Tibial artery (tissue), 4 donors: Measurements from ENCODE around the gene UMODL1.

ENCODE experiments used
- DNase-seq, 2 donors: peaks; one replicate each; pipeline ENCODE4 v3.0.0-alpha.2; 2019
- H3K27ac ChIP-seq, 2 donors: fragments of 200-600 bp; sonication (generic) in 1 of 2; 1 replicate in 1 of 2; 2 replicates in 1 of 2; pipeline ENCODE4 v1.5.1; 2018 to 2019; ENCODE audit warnings: mild to moderate bottlenecking in 1 of 2
- H3K27me3 ChIP-seq, 2 donors: fragments of 200-600 bp; sonication (generic) in 1 of 2; one replicate each; pipeline versions ENCODE4 v1.5.1 to v1.6.0; 2016 to 2019
- H3K36me3 ChIP-seq, 3 donors: fragments of 200-600 bp; sonication (generic) in 2 of 3; one replicate each; pipeline ENCODE4 v1.5.1; 2016 to 2019; ENCODE audit warnings: mild to moderate bottlenecking in 2 of 3
- H3K4me1 ChIP-seq, 4 donors: fragments of 200-600 bp; sonication (generic) in 2 of 4; 1 replicate in 3 of 4; 2 replicates in 1 of 4; pipeline ENCODE4 v1.5.1; 2016 to 2019
- H3K4me3 ChIP-seq, 2 donors: fragments of 200-600 bp; sonication (generic) in 1 of 2; 1 replicate in 1 of 2; 2 replicates in 1 of 2; pipeline ENCODE4 v1.5.1; 2018 to 2019; ENCODE audit warnings: mild to moderate bottlenecking in 2 of 2
- H3K9me3 ChIP-seq, 3 donors: fragments of 200-600 bp; sonication (generic) in 1 of 3; one replicate each; pipeline ENCODE4 v1.5.1; 2016 to 2019
- CTCF ChIP-seq, 2 experiments: fragments of 200-600 bp in 1 of 2; fragments of 450-650 bp in 1 of 2; IDR thresholded peaks; one replicate each; pipeline ENCODE4 v1.5.1; 2017 to 2019; ENCODE audit warnings: antibody characterized with exemption in 2 of 2, mild to moderate bottlenecking in 1 of 2, moderate library complexity in 1 of 2
- intact Hi-C: fragments of 100-400 bp; cut with DNase I; formaldehyde crosslinking; loops from one replicate; pipeline ENCODE4 v1.15.0; 2023; ENCODE audit warnings: low total_unique reads

The UMODL1 gene

GRCh38 chr21:42155045-42155855, 84.1 kb downstream of the UMODL1 start:
- intact Hi-C loops = no loop called here
- peaks cover 0 to 58% of the 10 kb centered on the region in 2 donors for H3K27me3 ChIP-seq
- no peak for DNase-seq

GRCh38 chr21:42156690-42157605, 85.8 kb downstream of the UMODL1 start:
- H3K27me3 ChIP-seq = peaks cover 0 to 57% of the 10 kb centered on the region in 2 donors
- no peak overlapping the region for H3K4me3 ChIP-seq
- no peak for DNase-seq
- no peaks in the 10 kb centered on the region for H3K36me3 ChIP-seq
- no peak overlapping the region for H3K27ac ChIP-seq
- H3K9me3 ChIP-seq = no peaks in the 10 kb centered on the region
- intact Hi-C loops = no loop called here
- peaks cover 0 to 4% (median 0%) of the 10 kb centered on the region in 4 donors for H3K4me1 ChIP-seq
- TF ChIP-seq CTCF (IDR thresholded peaks at IDR 0.05) = no peak

More at GRCh38 chr21:42155045-42155855, 84.1 kb downstream of the UMODL1 start:
- H3K4me3 ChIP-seq = no peak overlapping the region
- H3K4me1 ChIP-seq = peaks cover 0 to 4% (median 0%) of the 10 kb centered on the region in 4 donors
- no peaks in the 10 kb centered on the region for H3K36me3 ChIP-seq
- H3K9me3 ChIP-seq = no peaks in the 10 kb centered on the region
- TF ChIP-seq CTCF (IDR thresholded peaks at IDR 0.05) = no peak
- no peak overlapping the region for H3K27ac ChIP-seq

GRCh38 chr21:42157606-42158310, 86.6 kb downstream of the UMODL1 start:
- Histone ChIP-seq H3K27ac (no peak overlapping the region), H3K27me3 (peaks cover 0 to 57% of the 10 kb centered on the region in 2 donors), H3K4me1 (peaks cover 0 to 4% (median 0%) of the 10 kb centered on the region in 4 donors), H3K36me3 (no peaks in the 10 kb centered on the region), H3K4me3 (no peak overlapping the region), H3K9me3 (no peaks in the 10 kb centered on the region)
- no peak for DNase-seq
- intact Hi-C loops = no loop called here
- TF ChIP-seq CTCF (IDR thresholded peaks at IDR 0.05) = no peak

- DNase-seq = peak in 1 of 2 donors; percentile 46
- no peaks in the 10 kb centered on the region for H3K9me3 ChIP-seq
- H3K27ac ChIP-seq = no peak overlapping the region
- intact Hi-C loops = no loop called here
- no peak overlapping the region for H3K4me3 ChIP-seq
- TF ChIP-seq CTCF (IDR thresholded peaks at IDR 0.05) = no peak
- H3K4me1 ChIP-seq = peaks cover 0 to 4% (median 0%) of the 10 kb centered on the region in 4 donors
- peaks cover 0 to 57% of the 10 kb centered on the region in 2 donors for H3K27me3 ChIP-seq
- H3K36me3 ChIP-seq = no peaks in the 10 kb centered on the region
These were observed 87.7 kb downstream of the UMODL1 start for GRCh38 chr21:42158846-42159245.

- Histone ChIP-seq H3K27ac (no peak overlapping the region), H3K9me3 (no peaks in the 10 kb centered on the region), H3K36me3 (no peaks in the 10 kb centered on the region), H3K4me3 (no peak overlapping the region), H3K27me3 (peaks cover 0 to 55% of the 10 kb centered on the region in 2 donors), H3K4me1 (peaks cover 0 to 4% (median 0%) of the 10 kb centered on the region in 4 donors)
- peak in 1 of 2 donors; percentile 45 for DNase-seq
- TF ChIP-seq CTCF (IDR thresholded peaks at IDR 0.05) = no peak
- intact Hi-C loops = loop anchor here (5.0 kb wide), 1 partner anchor 103 kb away; no protein-coding TSS in a partner anchor
These were observed 88.5 kb downstream of the UMODL1 start for GRCh38 chr21:42159560-42160110.
